ENCODE results near the gene ZSCAN5A.

DNA sequence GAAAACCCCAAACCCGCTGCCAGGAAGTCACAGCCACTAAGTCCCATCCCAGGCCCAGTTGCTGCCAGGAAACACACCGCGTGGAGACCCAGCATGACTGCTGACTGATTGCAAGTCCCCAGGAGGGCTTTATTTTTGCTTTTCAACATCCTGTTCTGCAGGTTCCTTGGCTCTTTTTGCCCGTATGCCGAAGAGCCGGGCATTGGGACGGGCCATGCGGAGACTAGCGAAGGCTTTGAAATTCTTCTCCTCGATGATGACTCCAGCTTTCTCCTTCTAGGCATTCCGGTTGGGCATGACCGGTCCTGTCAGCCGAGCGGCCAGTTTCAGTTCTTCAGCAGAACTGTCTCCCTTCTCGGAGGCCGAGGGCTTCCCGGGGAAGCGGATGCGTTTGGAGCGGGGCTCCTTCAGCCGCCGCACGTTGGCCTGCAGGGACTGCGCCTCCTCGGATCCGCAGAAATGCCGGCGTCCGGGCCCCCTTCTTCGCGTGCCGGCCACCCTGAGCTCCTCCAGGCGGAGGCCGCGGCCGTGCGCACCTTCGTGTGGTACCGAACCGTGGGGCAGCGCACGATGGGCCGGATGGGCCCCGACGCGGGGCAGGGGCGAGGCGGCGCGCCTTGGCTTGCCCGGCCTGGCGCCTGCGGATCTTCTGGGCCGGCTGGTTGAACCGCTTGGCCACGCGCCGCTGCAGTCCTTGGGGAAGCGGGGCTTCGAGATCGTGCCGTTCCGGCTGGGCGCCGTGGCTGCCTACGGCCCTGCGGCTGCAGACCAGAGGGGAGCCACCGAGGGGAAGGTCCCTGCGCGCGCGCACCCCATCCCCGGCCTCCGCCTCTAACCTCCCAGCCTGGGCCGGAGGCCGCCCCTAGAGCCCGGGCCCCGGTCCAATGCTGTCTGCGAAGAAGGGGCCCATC is 97.3 kb downstream of the ZSCAN5A start:
- TF ChIP-seq, protein P1, sequence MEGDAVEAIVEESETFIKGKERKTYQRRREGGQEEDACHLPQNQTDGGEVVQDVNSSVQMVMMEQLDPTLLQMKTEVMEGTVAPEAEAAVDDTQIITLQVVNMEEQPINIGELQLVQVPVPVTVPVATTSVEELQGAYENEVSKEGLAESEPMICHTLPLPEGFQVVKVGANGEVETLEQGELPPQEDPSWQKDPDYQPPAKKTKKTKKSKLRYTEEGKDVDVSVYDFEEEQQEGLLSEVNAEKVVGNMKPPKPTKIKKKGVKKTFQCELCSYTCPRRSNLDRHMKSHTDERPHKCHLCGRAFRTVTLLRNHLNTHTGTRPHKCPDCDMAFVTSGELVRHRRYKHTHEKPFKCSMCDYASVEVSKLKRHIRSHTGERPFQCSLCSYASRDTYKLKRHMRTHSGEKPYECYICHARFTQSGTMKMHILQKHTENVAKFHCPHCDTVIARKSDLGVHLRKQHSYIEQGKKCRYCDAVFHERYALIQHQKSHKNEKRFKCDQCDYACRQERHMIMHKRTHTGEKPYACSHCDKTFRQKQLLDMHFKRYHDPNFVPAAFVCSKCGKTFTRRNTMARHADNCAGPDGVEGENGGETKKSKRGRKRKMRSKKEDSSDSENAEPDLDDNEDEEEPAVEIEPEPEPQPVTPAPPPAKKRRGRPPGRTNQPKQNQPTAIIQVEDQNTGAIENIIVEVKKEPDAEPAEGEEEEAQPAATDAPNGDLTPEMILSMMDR (IDR thresholded peaks at IDR 0.05; ENCODE audit: insufficient read depth, low read depth, low read length) = no peak
- TF ChIP-seq EZH2 (IDR thresholded peaks at IDR 0.05; ENCODE audit: insufficient read depth, low read length) = no peak

All from astrocyte (in vitro differentiated cells and primary cell).